Measurements from ENCODE around the gene ERBIN. TPM values are rescaled to one million over a fixed set of nuclear protein-coding genes. Genes with fewer than 3 reads are reported as not detected.

The ERBIN gene
- total and polyA plus RNA-seq, 5 donors = 11.8 to 47.9 (median 42.5) TPM

GRCh38 chr5:66072031-66072430, 145.7 kb downstream of the ERBIN start:
- Histone ChIP-seq H3K27me3 (ENCODE audit: control insufficient read depth, insufficient read depth) (no peaks in the 10 kb centered on the region), H3K4me3 (ENCODE audit: low read length) (no peak overlapping the region), H3K9me3 (ENCODE audit: control insufficient read depth, low read length) (no peaks in the 10 kb centered on the region), H3K4me1 (ENCODE audit: control insufficient read depth, insufficient read depth, low read length) (peaks cover 1% of the 10 kb centered on the region), H3K27ac (ENCODE audit: low read length) (no peak overlapping the region)
- ATAC-seq (no peak), DNase-seq (no peak)
- intact Hi-C loops (cut with DNase I) = no loop called here
- 95% methylated on average over 1 of the region's 1 CpG for WGBS

- ATAC-seq = no peak
- H3K4me3 ChIP-seq (ENCODE audit: low read length) = no peak overlapping the region
Measured at GRCh38 chr5:66074901-66075300, 148.5 kb downstream of the ERBIN start.

GRCh38 chr5:66080664-66081063, 154.3 kb downstream of the ERBIN start:
- DNase-seq = no peak
- intact Hi-C loops (cut with DNase I) = no loop called here
- Histone ChIP-seq H3K4me3 (ENCODE audit: low read length) (no peak overlapping the region), H3K9me3 (ENCODE audit: control insufficient read depth, low read length) (no peaks in the 10 kb centered on the region), H3K4me1 (ENCODE audit: control insufficient read depth, insufficient read depth, low read length) (no peaks in the 10 kb centered on the region), H3K27me3 (ENCODE audit: control insufficient read depth, insufficient read depth) (no peaks in the 10 kb centered on the region), H3K27ac (ENCODE audit: low read length) (no peak overlapping the region)
- 98% methylated on average over 2 of the region's 2 CpGs for WGBS
- no peak for ATAC-seq

More at GRCh38 chr5:66074901-66075300, 148.5 kb downstream of the ERBIN start:
- H3K27ac ChIP-seq (ENCODE audit: low read length) = no peak overlapping the region
- no peak for DNase-seq
- no peaks in the 10 kb centered on the region for H3K9me3 ChIP-seq (ENCODE audit: control insufficient read depth, low read length)
- intact Hi-C loops (cut with DNase I) = no loop called here
- no peaks in the 10 kb centered on the region for H3K4me1 ChIP-seq (ENCODE audit: control insufficient read depth, insufficient read depth, low read length)
- H3K27me3 ChIP-seq (ENCODE audit: control insufficient read depth, insufficient read depth) = no peaks in the 10 kb centered on the region

GRCh38 chr5:66089384-66089783, 163.0 kb downstream of the ERBIN start:
- no peaks in the 10 kb centered on the region for H3K9me3 ChIP-seq (ENCODE audit: control insufficient read depth, low read length)
- H3K27ac ChIP-seq (ENCODE audit: low read length) = no peak overlapping the region
- ATAC-seq = no peak
- no peaks in the 10 kb centered on the region for H3K27me3 ChIP-seq (ENCODE audit: control insufficient read depth, insufficient read depth)
- H3K4me3 ChIP-seq (ENCODE audit: low read length) = no peak overlapping the region
- intact Hi-C loops (cut with DNase I) = no loop called here
- 98% methylated on average over 2 of the region's 2 CpGs for WGBS
- no peak for DNase-seq
- H3K4me1 ChIP-seq (ENCODE audit: control insufficient read depth, insufficient read depth, low read length) = no peaks in the 10 kb centered on the region

GRCh38 chr5:66100851-66101250, 174.5 kb downstream of the ERBIN start:
- DNase-seq (no peak), ATAC-seq (no peak)
- intact Hi-C loops (cut with DNase I) = no loop called here
- 98% methylated on average over 2 of the region's 2 CpGs for WGBS
- Histone ChIP-seq H3K4me1 (ENCODE audit: control insufficient read depth, insufficient read depth, low read length) (no peaks in the 10 kb centered on the region), H3K27ac (ENCODE audit: low read length) (no peak overlapping the region), H3K9me3 (ENCODE audit: control insufficient read depth, low read length) (no peaks in the 10 kb centered on the region), H3K27me3 (ENCODE audit: control insufficient read depth, insufficient read depth) (no peaks in the 10 kb centered on the region), H3K4me3 (ENCODE audit: low read length) (no peak overlapping the region)

- ATAC-seq = no peak
- no peak overlapping the region for H3K4me3 ChIP-seq (ENCODE audit: low read length)
- no peaks in the 10 kb centered on the region for H3K4me1 ChIP-seq (ENCODE audit: control insufficient read depth, insufficient read depth, low read length)
- H3K27ac ChIP-seq (ENCODE audit: low read length) = no peak overlapping the region
- WGBS = 86% methylated on average over 2 of the region's 2 CpGs
- intact Hi-C loops (cut with DNase I) = no loop called here
- no peaks in the 10 kb centered on the region for H3K27me3 ChIP-seq (ENCODE audit: control insufficient read depth, insufficient read depth)
- no peak for DNase-seq
- H3K9me3 ChIP-seq (ENCODE audit: control insufficient read depth, low read length) = no peaks in the 10 kb centered on the region
Measured at GRCh38 chr5:66113160-66113559, 186.8 kb downstream of the ERBIN start.

- intact Hi-C loops (cut with DNase I) = no loop called here
- Histone ChIP-seq H3K27ac (ENCODE audit: low read length) (no peak overlapping the region), H3K9me3 (ENCODE audit: control insufficient read depth, low read length) (no peaks in the 10 kb centered on the region), H3K4me3 (ENCODE audit: low read length) (no peak overlapping the region), H3K27me3 (ENCODE audit: control insufficient read depth, insufficient read depth) (no peaks in the 10 kb centered on the region), H3K4me1 (ENCODE audit: control insufficient read depth, insufficient read depth, low read length) (no peaks in the 10 kb centered on the region)
- no peak for ATAC-seq
- DNase-seq = no peak
- WGBS = 50% methylated on average over 4 of the region's 4 CpGs
Measured at GRCh38 chr5:66118304-66118703, 191.9 kb downstream of the ERBIN start.

GRCh38 chr5:66122379-66123034, 196.1 kb downstream of the ERBIN start:
- Histone ChIP-seq H3K27ac (ENCODE audit: low read length) (no peak overlapping the region), H3K4me3 (ENCODE audit: low read length) (no peak overlapping the region), H3K27me3 (ENCODE audit: control insufficient read depth, insufficient read depth) (no peaks in the 10 kb centered on the region), H3K9me3 (ENCODE audit: control insufficient read depth, low read length) (no peaks in the 10 kb centered on the region), H3K4me1 (ENCODE audit: control insufficient read depth, insufficient read depth, low read length) (no peaks in the 10 kb centered on the region)
- ATAC-seq (no peak), DNase-seq (no peak)
- intact Hi-C loops (cut with DNase I) = no loop called here
- 91% methylated on average over 2 of the region's 2 CpGs for WGBS

GRCh38 chr5:66129144-66129543, 202.8 kb downstream of the ERBIN start:
- Histone ChIP-seq H3K4me1 (ENCODE audit: control insufficient read depth, insufficient read depth, low read length) (peaks cover 1% of the 10 kb centered on the region), H3K27me3 (ENCODE audit: control insufficient read depth, insufficient read depth) (no peaks in the 10 kb centered on the region), H3K4me3 (ENCODE audit: low read length) (no peak overlapping the region), H3K9me3 (ENCODE audit: control insufficient read depth, low read length) (no peaks in the 10 kb centered on the region), H3K27ac (ENCODE audit: low read length) (no peak overlapping the region)
- intact Hi-C loops (cut with DNase I) = no loop called here
- 80% methylated on average over 4 of the region's 4 CpGs for WGBS
- DNase-seq (no peak), ATAC-seq (no peak)

GRCh38 chr5:66130493-66130892, 204.1 kb downstream of the ERBIN start:
- Histone ChIP-seq H3K27ac (ENCODE audit: low read length) (no peak overlapping the region), H3K4me3 (ENCODE audit: low read length) (no peak overlapping the region), H3K27me3 (ENCODE audit: control insufficient read depth, insufficient read depth) (no peaks in the 10 kb centered on the region), H3K9me3 (ENCODE audit: control insufficient read depth, low read length) (no peaks in the 10 kb centered on the region), H3K4me1 (ENCODE audit: control insufficient read depth, insufficient read depth, low read length) (peaks cover 3% of the 10 kb centered on the region)
- DNase-seq = no peak
- ATAC-seq = no peak
- WGBS = 100% methylated on average over 1 of the region's 1 CpG
- intact Hi-C loops (cut with DNase I) = no loop called here

All from right cardiac atrium (tissue), 5 donors.